Measurements from ENCODE around the gene LEPR. TPM values are rescaled to one million over a fixed set of nuclear protein-coding genes. Genes with fewer than 3 reads are reported as not detected.
"Not testable (repeated sequence)": the region's sequence is repeated elsewhere in the genome, so short reads cannot be mapped to it uniquely, and the experiment has no call there.

LEPR gene
- total and polyA plus RNA-seq, 12 donors: 3.8 to 16.2 (median 6.8) TPM

DNA sequence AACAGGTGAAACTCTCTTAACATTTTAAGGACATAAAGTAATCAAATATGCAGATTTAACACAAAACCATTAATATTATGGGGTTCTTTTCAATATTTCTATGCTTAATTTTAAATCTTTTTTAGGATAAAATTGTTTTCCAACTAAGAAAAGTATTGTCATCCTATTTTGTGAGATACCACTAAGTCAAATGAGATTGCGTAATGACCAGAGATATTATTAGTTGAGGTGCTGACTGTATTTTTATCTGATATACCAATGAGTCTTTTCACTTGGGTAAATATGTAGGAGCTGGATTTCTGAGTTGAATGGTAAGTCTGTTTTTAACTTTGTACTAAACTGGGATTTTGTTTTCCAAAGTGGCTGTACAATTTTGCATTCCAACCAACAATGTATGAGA lies 25.4 kb downstream of the LEPR start:
- WGBS, 4 donors: 96 to 100% (median 98%) methylated on average over 1 of the region's 1 CpG
- no peaks in the 10 kb centered on the region for H3K36me3 ChIP-seq (replicated peaks in 1 of 2)
- no peak overlapping the region for H3K27ac ChIP-seq
- H3K4me3 ChIP-seq: no peak overlapping the region
- intact Hi-C loops (cut with DNase I): no loop called here
- no peak for DNase-seq
- TF ChIP-seq POLR2A (IDR thresholded peaks at IDR 0.05): no peak
- TF ChIP-seq, protein P1, sequence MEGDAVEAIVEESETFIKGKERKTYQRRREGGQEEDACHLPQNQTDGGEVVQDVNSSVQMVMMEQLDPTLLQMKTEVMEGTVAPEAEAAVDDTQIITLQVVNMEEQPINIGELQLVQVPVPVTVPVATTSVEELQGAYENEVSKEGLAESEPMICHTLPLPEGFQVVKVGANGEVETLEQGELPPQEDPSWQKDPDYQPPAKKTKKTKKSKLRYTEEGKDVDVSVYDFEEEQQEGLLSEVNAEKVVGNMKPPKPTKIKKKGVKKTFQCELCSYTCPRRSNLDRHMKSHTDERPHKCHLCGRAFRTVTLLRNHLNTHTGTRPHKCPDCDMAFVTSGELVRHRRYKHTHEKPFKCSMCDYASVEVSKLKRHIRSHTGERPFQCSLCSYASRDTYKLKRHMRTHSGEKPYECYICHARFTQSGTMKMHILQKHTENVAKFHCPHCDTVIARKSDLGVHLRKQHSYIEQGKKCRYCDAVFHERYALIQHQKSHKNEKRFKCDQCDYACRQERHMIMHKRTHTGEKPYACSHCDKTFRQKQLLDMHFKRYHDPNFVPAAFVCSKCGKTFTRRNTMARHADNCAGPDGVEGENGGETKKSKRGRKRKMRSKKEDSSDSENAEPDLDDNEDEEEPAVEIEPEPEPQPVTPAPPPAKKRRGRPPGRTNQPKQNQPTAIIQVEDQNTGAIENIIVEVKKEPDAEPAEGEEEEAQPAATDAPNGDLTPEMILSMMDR (IDR thresholded peaks at IDR 0.05): no peak
- H3K4me1 ChIP-seq (replicated peaks in 1 of 2): peaks cover 0 to 4% of the 10 kb centered on the region in 2 donors
- no peaks in the 10 kb centered on the region for H3K9me3 ChIP-seq (replicated peaks in 1 of 3)
- no peaks in the 10 kb centered on the region for H3K27me3 ChIP-seq

DNA sequence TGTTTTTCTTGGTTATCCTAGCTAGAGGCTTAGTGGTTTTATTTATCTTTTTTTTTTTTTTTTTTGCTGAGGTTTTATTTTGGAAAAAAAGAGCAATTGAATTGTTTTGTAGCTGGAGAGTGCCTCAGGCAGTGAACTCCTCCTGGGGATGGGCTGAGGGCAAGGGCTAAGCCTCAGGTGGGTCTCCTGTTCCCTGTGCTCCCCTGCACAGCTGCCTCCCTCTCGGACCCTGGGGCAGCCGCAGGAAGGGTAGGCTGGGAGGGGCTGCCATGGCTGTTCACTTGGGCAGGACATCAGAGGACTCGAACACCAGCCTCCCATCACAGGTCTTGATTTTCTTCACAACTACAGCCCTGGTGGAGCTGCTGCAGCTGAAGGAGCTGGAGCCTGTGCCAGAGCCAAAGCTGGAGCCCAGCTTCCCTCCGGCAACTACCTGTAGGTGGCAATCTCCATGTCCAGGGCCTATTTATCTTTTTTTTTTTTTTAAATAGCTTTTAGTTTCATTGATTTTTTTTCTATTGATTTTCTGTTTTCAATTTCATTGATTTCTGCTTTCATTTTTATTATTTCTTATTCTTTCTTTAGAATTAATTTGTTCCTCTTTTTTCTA lies 28.9 kb downstream of the LEPR start:
- Histone ChIP-seq H3K27me3 (no peaks in the 10 kb centered on the region), H3K36me3 (replicated peaks in 1 of 2) (no peaks in the 10 kb centered on the region), H3K9me3 (replicated peaks in 1 of 3) (no peaks in the 10 kb centered on the region), H3K4me3 (no peak overlapping the region), H3K27ac (no peak overlapping the region), H3K4me1 (replicated peaks in 1 of 2) (no peaks in the 10 kb centered on the region)
- intact Hi-C loops (cut with DNase I): no loop called here
- TF ChIP-seq, protein P1 (IDR thresholded peaks at IDR 0.05): no peak
- TF ChIP-seq POLR2A (IDR thresholded peaks at IDR 0.05): no peak
- 92 to 95% (median 93%) methylated on average over 4 of the region's 4 CpGs for WGBS, 4 donors
- DNase-seq: no peak

DNA sequence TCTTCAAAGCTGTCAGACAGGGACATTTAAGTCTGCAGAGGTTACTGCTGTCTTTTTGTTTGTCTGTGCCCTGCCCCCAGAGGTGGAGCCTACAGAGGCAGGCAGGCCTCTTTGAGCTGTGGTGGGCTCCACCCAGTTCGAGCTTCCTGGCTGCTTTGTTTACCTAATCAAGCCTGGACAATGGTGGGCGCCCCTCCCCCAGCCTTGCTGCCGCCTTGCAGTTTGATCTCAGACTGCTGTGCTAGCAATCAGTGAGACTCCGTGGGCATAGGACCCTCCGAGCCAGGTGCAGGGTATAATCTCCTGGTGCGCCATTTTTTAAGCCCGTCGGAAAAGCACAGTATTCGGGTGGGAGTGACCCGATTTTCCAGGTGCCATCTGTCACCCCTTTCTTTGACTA lies 35.2 kb downstream of the LEPR start:
- not testable (repeated sequence) for DNase-seq
- 76 to 90% (median 86%) methylated on average over 3 to 10 of the region's 10 CpGs for WGBS, 4 donors

DNA sequence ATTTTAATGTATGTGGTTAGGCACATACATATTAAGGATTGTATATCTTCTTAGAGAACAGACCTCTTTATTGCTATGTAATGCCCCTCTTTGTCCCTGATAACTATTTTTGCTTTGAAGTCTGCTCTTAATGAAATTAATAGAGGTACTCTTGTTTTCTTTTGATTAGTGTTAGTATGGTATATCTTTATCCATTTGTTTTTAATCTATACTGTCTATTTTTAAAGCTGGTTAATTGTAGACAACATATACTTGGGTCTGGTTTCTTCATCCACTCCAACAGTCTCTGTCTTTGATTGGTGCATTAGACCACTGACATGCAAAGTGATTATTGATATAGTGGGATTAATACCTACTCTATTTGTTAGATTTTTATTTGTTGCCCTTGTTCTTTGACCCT lies 36.0 kb downstream of the LEPR start:
- TF ChIP-seq, protein P1 (IDR thresholded peaks at IDR 0.05): no peak
- no peak for TF ChIP-seq POLR2A (IDR thresholded peaks at IDR 0.05)
- Histone ChIP-seq H3K9me3 (replicated peaks in 1 of 3) (no peaks in the 10 kb centered on the region), H3K27me3 (no peaks in the 10 kb centered on the region), H3K36me3 (replicated peaks in 1 of 2) (no peaks in the 10 kb centered on the region), H3K27ac (no peak overlapping the region), H3K4me3 (no peak overlapping the region), H3K4me1 (replicated peaks in 1 of 2) (no peaks in the 10 kb centered on the region)
- no peak for DNase-seq
- intact Hi-C loops (cut with DNase I): no loop called here

More for the DNA sequence above, 35.2 kb downstream of the LEPR start:
- H3K4me3 ChIP-seq; H3K27ac ChIP-seq; H3K4me1 ChIP-seq (replicated peaks in 1 of 2); H3K36me3 ChIP-seq (replicated peaks in 1 of 2); H3K27me3 ChIP-seq; intact Hi-C loops (cut with DNase I); H3K9me3 ChIP-seq (replicated peaks in 1 of 3): not testable (repeated sequence)

DNA sequence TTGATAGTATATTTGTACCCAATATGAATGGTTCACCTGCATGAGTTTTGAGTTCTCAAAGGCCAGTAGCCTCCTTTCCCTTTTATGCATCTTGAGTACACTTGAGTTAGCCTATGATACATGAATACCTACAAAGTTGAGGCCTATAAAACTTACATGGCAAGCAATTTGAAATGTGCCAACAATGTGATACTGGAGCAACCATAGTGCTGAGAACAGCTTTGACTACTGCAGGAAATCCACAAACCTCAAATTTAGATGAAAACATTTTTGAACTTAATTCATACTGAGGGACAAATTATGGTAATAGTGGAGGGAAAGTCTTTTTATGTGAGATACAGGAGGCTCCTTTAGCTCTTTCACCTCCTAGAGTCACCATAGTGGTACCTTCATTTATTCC lies 37.4 kb downstream of the LEPR start:
- H3K9me3 ChIP-seq (replicated peaks in 1 of 3): no peaks in the 10 kb centered on the region
- no peak for DNase-seq
- H3K27ac ChIP-seq: no peak overlapping the region
- H3K36me3 ChIP-seq (replicated peaks in 1 of 2): no peaks in the 10 kb centered on the region
- intact Hi-C loops (cut with DNase I): no loop called here
- TF ChIP-seq POLR2A (IDR thresholded peaks at IDR 0.05): no peak
- TF ChIP-seq, protein P1 (IDR thresholded peaks at IDR 0.05): no peak
- H3K27me3 ChIP-seq: no peaks in the 10 kb centered on the region
- H3K4me3 ChIP-seq: no peak overlapping the region
- H3K4me1 ChIP-seq (replicated peaks in 1 of 2): no peaks in the 10 kb centered on the region

All from adrenal gland (tissue), 12 donors.